CD4-positive, alpha-beta T cell treated with Interleukin-4 for 1 hour (primary cell): Measurements from ENCODE around the gene LEMD2.

ENCODE experiments used
- DNase-seq, 2 donors: peaks; one replicate each; pipeline ENCODE4 v3.0.0-alpha.2; 2020 to 2022

Gene LEMD2

DNA sequence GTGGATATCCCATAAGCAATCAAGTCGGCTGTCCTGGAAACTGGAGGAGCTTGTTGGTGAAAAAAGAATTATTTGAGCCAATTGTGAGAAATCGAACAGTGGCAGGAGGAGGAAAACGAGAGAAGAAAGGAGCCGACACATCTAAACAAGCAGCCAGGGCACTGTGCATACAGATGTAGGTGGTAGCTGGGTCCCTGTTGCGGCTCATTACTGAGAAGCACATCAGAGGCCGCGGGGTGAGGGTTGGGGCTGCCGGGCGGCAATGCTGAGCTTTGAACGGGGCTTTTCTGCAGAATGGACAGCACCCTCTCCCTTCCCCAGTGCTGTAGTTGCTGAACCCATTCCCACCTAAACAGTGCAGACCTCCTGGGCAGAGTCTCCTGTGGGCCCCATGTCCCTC is 4.1 kb upstream of the LEMD2 start:
- no peak for DNase-seq

DNA sequence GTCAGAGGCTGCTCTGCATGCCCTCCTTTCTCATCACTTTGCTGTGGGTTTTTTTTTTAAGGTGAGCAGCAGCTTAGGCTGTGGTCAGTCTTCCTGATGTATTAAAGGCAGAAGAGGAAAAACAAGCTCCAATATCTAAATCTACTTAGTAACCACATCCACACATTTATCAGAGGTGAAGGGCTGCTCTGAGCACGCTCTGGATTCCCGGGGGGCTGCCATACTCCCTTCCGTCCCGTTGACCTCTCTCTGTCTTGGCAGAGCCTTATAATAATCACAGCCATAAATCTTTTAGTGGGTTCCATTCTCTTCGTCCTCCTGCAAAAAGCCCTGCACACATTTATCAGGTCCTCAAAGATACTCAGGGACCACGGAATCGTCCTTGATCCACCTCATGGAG is 2.7 kb upstream of the LEMD2 start:
- DNase-seq, result no peak

DNA sequence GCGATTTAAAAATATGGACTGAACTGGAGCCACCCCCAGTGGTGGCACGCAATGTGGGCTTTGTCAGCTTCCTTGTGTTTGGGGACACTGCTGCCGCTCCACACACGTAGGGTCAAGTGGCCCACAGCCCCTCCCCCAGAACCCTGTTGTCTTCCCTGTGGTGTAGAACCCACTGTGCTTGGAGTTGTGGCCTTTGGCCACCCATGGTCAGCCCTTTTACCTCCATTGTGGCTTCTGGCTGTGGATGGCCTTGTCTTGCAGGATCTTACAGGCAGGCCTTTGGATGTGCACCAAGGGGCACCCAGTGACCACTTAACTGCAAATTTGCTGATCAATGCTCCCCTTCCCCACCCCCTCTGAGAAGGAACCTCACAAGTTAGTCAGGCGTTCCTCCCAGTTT is 2.0 kb upstream of the LEMD2 start:
- no peak for DNase-seq

DNA sequence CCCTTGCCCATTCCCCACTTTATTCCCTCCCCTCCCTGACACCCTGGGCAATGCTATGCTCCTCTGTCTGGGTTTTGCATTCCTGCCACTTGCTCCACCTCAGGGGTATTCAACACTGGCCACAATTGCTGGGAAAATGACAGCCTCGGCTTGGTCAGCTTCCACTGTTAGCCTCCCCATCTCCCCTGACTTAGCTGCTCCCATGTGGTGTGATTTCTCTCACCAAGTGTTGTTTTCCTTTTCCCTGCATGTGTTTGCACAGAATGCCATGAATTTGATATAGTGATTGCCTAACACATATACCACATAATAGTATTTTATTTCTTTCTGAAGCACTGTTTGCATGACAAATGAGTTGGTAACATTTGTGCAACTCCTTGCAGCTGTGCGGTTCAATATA is 1.4 kb upstream of the LEMD2 start:
- DNase-seq, result no peak

DNA sequence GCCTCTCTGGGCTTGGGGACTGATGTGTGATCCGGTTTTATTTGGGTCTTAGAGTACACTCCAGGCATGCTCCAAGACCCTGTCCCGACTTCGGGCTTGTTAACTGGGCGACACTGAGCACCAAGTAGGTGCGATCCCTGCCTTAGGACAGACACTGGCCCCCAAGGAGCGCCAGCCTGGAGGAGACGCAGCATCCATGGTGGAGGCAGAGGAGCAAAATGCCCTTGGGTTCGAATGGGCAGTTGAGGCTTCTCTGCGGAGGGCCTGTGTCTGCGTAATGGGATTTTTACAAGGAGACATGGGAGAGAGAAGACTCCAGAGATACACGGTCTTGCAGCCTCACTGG is 593 bp upstream of the LEMD2 start:
- no peak for DNase-seq

DNA sequence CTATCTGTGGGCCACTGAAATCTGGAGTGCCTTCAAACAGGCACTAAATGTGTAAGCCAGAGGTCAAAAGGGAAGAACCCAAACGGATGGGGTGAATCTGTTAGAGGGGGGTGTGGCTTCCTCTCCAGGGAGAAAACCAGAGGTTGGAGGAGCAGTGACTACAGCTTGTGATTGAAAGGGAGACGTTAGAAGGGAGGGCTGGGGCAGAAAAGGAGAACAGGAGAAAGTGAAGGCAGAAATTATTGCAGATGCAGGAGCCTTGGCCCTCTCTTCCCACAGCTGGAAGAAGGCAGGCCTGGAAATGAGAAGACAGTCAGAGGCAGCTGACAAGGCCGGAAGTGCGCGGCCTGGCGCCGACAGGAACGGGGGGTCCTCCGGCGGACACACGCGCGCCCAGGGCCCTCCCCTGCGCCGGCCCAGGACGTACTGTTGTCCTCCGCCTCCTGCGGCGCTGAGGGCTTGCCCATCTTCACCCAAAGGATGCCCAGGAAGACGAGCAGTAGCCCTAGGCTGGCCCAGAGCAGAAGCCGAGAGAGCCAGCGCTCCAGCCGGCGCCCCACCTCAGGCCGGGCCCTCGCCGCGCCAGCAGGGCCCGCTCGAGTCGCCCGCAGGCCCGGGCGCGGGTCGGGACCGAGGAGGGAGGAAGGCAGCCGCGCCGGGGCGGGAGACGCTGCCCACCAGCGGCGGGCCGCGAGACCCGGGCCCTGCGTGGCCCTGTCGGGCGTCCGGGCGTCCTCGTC is 806 bp downstream of the LEMD2 start:
- DNase-seq, result peak; percentile 64 to 68

DNA sequence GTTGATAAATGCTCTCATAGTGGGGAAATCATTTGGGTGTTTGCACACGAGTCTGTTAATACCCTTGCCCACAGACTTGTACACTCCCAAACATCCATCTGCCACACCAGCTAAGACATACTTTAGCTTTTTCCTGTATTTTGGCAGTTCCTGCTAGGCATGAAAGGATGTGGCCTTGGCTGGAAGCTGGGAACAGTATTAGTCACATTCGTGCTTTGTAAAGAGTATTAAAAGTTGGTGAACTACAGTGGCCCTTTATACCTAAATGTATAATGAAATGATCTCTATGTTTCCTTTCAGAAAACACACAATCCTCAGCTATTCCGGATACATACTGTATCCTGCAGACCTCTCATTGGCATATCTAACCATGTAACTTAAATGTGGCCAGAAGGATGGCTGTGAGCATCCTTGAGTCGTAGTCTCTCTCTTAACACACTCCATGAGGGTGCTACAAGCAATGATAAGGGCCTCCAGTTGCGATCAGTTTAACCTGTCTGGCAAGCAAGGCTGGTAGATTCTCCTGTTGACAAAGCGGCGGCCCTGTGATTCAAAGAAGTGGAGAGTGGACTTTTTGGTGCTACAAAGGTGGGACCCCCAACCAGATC is 1.5 kb downstream of the LEMD2 start:
- DNase-seq, result no peak

DNA sequence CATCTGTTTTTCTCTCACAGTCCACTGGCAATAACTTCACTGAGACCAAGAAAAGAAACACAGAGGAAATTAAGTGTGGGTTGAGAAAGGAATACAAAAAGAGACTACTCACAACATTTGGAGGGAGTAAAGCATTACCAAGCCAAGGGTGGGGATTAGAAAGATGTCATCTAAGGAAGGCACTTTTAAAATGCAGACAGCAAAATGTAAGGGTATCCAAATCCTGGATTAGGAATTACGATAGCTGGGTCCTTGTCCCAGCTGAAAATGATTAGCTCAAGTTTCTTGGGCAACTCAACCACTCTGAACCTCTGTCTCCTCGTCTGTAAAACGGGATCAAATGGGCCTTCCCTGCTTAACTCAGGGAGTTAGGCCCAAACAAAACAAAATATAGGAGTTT is 2.2 kb downstream of the LEMD2 start:
- DNase-seq, result no peak

DNA sequence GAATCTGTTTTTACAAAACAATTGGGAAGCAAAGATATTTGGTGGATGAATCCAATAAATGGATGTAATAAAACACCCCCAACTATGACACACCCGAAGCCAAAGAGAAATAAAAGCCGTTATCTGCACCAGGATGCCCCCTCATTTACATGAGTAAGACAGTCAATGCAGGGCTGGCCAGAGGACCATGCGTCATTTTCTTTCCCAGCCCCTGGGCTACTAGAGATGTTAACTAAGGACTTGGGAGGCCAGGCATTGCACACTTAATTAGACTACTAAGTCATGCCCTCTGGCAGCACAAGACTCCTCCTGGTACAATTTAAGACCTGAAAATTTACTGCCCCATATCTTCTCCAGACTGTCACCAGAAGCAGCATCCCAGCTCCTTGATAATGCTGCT is 3.2 kb downstream of the LEMD2 start:
- DNase-seq, result no peak

DNA sequence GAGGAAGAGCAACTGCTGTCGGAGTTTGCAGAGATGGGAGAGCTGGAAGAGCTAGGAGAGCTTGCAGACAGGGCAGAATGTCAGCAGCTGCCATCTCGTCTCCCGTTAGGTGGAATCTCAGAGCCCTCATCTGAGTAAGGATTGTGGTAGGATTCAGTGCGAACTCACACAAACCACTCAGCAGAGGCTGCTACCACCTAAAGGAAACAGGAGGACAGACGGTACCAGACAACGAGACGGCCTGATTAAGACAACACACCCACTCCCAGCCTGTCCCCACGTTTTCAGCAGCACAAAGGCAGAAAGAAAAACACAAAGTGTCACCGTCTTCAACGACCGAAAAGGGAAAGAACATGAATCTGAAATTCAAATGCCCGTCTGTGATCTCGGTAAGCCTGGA is 4.1 kb downstream of the LEMD2 start:
- DNase-seq, result no peak

DNA sequence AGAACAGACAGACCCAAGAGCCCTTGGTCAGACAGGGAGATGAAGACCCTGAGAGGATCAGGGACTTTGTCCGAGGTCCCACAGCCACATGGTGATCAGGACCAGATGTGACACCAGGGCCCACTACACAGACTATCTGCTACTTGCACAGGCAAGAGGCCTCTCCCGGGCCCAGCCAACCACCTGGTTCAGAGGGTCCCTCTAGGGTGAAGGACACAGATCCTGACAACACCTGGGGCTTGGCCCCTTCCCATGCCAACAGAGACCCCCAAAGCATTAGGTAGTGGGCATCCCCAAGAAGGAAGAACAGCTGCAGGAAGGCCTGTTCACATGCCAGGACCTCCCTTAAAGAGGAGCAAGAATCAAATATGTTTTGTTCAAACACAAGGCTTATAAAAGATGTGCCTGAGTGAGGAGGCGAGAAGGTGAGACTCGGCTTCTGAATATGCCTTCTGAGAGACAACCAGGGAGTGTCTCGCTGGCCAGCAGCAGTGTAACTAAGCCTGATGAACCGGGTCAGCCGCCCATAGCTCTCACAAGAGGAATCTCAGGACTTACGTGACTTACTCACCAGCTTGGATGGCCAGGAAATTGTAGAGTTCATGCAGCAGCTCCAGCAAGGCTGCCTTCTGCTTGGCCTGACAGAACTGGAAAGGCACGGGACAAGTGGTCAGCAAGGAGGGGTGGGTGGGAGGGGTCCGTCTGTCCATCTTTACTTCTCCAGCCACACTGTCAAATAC is 5.0 kb downstream of the LEMD2 start:
- no peak for DNase-seq

DNA sequence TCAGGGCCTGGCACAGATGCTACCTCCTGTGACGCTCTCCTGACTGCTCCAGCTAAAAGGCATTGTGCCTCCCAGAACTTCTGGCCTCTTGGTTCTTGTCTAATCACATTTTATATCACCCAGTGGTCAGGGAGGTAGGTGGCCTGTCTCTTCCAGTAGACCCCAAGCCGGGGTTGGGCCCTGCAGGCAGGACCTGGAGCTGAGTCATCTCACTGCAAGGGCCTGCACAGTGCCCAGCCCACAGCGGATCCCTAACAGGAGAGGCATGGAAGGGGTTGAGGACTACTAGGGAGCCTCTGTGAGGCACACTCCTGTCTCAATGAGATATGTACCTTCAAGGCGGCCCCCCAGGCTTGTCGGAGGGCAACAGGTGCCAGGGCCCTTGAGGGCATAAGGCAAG is 6.4 kb downstream of the LEMD2 start:
- DNase-seq, result no peak

DNA sequence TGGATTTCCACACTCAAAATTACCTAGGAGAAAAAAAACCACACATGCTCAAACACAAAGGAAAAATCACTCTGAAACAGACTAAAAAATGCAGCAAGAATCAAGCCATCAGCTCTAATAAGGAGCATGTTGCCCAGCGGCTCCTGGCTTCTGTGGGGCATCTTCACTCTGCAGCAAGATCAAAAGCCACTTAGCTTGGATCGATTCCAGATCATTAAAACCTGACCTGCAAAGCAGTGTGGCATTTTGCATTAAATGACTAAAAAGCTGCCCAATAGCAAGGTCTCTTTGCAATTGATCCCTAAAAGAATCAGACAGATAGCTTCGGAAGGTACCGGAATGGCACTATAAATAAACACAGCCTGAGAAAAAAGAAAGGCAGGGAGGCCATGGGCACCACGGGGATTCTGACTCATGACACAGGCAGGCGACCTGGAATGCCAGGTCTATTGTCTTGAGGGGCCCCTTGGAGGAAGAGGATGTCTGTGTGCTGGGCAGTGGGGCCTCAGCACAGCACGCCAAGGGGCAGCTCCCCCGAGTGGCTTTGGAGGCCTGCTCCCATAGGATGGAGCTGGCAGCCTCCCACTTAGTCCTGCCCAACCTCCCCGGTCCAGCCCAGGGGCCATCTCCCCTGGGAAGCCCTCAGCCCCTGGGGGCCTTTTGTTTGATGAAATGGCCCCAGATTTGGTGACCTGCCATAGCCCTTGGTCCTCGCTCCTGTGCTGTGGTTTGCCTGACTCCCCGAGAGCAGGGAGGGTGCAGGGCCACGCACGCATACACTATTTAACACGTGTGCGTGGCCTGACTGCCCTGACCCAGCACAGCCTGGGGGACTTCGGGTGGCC is 7.6 kb downstream of the LEMD2 start:
- DNase-seq, result no peak

DNA sequence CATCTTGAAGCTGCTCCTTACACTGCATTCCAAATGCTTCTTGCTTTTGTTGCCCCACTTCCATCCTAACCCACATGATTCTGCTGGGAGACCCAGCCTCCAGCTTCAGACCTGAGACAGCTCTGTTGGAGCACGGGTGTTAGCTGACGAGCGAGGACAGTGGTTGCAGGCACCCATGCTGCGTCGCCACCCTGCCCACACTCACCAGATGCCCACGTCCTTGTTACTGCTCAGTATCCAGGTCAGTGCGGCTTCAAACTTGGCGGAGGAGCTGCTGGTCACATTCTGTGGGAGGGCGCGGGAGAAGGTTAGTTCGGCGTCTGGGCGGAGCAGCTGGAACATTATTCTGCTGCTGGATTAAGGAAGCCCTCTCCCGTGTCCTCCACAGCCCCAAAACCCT is 9.0 kb downstream of the LEMD2 start:
- DNase-seq, result no peak

DNA sequence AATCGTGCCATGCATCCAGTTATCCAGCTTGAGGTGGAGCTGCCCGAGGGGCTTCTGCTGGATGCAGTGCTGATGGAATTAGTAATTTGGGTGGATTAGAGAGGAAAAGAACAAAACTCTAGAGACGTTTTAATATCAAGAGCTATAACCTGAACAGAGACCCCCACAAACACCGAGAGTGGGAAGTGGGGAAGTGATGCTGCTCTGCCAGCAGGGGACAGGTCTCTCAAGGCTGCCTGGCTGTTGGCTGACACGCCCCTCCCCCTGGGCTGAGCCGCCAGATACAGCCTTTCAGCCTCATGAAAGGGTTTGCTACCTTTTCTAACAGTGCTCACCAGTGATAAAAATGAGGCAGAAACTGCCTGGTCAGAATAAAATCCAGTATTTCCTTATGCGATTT is 9.6 kb downstream of the LEMD2 start:
- no peak for DNase-seq

DNA sequence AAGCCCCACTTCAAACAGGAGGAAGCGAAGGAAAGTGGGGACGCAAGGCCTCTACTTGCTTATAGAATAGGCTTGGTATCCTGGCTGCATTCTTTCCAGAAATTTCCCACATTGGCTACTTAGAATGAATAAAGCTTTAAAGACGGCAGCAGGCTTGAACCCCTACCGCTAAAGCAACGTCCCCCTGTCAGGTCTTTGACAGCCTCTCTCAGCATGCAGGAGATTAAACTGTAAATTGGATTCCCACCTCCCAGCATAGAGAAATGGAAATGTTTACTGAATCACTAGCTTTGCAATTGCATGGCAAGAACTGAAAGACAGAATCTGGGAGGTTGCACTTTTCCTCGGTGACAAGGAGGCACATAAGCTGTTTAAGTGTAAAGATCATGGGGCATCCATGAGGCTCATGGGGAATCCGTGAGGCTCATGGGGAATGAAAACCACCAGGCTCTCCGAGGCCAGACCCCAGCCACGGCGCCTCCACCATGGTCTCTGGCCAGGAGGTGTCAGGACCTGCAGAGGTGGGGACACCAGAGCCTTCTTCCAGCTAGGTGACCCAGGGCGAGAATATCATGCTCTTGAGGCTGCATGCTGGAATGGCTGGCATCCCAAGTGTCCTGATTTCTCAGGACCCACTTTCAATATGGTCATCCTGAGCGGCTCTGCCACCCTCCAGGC is 10.3 kb downstream of the LEMD2 start:
- DNase-seq, result no peak

DNA sequence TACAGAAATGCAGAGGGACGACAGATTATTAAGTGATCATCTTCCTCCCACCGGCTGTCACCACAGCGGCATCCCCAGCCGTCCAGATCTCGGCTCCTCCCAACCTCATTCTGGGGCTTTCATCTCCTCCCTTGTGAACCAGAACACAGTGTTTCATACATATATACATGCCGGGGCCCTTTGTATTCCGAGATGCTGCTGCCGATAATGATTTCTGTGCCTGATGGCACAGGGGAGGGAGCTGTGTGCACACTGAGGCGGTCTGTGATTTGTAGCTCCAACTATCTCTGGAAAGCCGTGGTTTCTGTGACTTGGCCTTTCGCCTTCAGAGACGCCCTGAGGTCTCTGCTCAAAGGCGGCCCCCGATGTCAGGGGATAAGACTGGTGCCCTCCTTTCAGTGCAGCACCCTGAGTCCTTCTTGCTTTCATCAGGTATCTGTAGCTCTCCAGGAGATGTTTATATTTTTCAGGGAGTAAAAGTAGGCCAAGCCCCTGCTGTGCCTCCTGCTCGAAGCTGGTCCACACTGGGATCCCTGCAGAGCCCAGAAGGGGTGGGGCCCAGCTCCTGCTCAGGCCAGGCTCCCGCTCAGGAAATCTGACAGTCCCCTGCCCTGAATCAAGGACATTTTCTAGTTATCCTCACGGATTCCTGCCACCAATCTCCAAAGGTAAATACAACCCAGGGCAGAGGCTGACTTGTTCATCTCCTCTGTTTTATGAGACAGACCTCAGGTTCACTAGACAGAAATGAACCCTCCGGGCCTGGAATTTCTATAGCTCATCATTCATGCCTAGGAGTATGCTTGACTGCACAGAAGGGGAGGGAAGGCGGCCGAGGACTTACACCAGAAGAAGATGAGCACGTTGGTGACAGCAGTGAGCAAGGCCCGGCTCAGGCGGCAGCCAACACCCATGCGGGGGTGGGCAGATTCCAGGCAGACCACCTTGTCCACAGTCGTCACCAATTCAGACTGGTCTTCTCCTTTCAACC is 11.2 kb downstream of the LEMD2 start:
- DNase-seq, result no peak

DNA sequence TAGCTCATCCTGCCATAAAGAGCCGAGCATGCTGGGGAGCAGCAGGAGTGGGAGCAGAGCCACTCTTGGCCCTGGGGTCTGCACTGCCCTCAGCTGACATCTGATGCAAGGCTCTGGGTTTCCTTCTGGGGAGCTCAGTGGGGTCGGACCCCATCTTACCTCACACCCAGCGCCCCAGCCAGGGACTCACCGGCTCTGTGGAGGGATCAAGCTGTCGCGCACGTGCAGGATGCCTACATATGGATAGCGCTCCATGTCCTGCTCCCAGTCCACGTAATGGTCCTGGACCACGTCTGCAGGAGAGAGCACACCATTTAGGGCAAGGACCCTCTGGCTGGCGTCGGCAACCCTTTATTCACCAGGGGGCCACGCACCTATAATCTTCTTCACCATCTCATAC is 12.2 kb downstream of the LEMD2 start:
- no peak for DNase-seq

DNA sequence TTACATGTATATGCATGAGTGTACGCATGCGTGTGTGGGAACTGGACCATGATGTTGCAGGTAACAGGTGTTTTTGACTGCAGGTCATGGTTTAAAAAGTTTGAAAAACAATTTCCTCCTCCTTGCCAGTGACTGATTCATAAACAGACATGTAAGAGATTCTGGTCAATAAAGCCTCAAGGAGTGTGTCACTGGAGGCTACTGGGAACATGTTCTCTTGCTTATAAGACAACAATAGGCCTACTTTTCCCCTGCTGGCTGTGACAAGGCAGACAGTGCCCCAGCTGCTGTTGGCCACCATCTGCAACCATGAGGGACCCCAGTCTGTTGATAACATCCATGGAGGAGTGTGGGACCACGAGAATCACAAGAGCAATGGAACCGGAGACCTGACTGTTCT is 12.7 kb downstream of the LEMD2 start:
- DNase-seq, result no peak

DNA sequence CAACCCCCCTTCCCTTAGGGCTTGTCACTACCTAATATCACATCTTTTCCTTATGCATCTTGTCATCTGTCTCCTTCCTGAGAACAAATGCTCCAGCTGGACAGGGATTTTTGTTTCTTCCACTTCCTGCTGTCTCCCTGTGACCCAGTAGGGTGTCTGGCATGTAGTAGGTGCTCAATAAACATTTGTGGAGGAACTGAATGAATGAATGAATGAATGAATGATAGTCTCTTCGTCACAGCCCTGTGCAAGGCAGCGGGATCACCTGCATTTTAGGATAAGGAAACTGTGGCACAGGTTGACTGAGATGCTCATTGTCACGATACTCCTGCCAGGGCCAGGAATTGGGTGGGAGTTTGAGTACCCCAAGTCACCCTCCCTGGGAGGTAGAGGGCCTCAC is 14.2 kb downstream of the LEMD2 start:
- no peak for DNase-seq

DNA sequence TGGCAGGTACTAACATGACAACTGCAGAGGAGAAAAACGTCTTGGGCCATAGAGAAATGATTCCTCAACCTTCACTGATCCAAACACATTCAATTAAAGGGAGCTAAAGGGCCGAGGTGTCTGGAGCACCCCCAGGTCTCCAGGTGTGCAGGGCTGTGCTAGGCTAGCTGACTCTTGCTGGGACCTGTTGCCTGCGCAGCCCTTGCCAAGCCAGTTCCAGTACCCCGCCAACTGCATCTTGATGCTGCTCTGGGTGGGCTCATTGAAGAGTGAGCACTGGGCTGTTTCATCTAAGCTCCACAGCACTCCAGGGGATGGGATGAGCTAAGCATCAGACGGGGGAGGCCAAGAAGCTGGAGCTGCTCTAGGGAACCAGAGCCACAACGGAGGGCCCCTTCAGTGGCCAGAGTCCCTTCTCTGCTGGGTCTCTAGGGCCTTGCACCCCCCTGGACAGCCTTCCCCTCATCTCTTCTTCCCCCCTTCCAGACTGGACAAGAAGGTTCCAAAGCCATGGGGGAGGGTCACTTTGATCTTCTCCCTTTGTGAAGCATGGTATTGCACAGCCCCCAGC is 15.9 kb downstream of the LEMD2 start:
- DNase-seq, result no peak
